ENCODE results near the gene PLEKHJ1.

Gene PLEKHJ1

DNA sequence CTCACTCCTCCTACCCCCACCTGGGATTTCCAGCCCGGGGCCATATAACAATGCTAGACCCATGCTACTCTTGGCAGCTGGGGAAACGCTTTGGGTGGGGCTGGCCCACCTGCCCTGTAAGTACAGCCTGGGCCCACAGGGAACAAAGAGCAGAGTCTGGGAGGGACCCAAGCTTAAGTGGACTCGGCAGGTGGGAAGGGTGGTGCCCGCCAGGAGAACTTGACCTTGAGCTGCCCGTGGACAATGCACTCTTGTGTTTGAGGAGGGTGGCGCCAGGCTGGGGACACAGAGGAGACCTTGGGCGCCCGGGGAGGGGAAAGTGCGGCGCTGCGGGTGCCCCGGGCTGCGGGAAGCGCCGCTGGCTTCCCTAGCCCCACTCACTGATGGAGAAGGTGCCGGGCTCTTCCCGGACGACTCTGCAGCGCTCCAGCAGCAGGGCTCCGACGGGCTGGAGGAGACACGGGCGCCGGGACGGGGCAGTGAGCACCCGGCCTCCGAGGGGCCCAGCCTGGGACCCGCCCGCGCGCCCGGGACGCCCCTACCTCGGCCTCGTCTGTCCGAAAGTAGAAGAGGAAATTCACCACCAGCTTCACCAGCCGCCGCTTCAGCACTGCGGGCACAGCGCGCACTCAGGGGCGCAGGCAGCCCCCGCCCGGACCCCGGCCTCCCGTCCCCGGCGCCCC lies 607 bp downstream of the PLEKHJ1 start:
- DNase-seq (ENCODE audit: low read depth, low spot score), result no peak

DNA sequence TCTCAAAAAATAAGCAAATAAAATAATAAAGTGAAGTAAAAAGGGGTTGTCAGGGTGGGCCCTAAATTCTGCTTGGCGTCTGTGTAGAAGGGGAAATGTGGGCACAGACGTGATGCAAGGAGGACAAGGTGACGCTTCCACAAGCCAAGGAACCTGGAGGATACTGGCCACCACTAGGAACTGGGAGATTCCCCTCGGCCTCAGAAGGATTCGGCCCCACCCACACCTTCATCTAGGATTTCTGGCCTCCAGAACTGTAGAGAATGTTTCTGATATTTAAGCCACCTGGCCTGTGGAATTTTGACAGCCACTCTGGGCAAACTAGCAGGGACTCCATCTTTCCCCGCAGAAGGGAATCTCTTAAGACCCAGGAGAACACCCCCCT lies 1.1 kb downstream of the PLEKHJ1 start:
- DNase-seq (ENCODE audit: low read depth, low spot score), result no peak

DNA sequence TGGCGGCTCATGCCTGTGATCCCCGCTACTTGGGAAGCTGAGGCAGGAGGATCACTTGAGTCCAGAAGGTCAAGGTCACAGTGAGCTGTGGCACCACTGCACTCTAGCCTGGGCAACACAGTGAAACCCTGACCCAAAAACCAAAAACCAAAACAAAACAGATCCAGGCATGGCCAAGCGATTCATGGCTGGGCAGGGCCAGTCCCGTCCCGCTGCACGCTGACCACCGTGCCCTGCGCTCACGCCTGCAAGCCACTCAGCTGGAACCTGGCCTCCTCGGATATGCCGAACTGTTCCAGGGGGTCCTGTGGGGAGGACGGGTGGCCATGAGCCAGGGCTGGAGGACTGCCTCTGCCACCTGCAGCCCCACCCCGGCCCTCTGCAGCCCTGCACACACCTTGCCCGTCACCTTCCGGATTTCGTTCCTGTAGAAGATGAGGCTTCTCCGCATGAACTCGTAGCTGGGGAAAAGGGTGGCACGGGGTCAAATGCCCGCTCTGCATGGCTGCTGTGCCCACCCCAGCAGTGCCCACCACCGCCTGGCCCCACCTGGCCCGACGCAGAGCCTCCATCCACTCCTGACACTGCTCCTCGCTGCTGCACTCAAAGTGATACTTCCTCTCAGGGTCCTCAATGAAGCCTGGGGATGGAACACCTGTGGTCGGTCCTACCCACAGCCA lies 2.4 kb downstream of the PLEKHJ1 start:
- DNase-seq (ENCODE audit: low read depth, low spot score), result no peak

DNA sequence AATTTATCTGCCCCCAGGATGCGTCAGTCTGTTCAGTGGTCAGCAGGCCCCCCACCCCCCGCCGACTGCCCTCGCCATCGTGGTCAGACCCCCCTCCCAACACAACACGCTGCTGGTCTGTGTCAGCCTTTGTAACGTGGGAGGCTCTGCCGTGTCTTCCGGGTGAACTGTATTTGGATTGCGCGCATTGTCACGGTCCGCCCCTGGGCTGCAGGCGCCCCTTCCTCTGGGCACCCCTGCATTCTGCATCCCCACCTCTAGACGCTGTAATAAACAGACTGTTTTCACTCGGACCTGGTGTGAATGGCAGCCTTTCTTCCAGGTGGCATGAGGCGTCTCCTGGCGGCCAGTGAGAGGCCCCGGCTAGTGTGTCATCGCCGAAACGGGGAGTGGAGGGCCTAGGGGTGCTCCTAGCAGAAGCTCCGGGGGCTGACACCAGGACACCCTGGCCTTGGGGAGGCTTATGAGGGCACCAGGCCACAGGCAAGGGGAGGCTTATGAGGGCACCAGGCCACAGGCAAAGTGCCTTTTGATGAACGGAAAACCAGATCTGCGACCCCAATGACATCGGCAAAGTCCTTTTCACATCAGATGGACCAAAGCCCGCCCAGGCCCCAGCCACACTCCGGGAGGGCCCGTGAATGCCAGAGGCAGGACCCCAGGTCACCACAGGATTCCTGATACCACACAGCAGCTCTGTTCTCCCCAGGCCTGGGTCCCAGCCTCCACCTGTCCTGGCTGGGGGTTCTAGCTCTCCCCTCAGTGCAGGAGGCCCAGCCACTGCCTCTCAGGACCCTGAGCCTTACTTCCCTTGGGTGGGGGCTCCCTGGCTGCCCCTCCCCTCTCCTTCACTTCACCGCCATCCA lies 3.6 kb downstream of the PLEKHJ1 start:
- no peak for DNase-seq (ENCODE audit: low read depth, low spot score)

GRCh38 chr19:2231621-2232221 lies 4.4 kb downstream of the PLEKHJ1 start:
- no peak for DNase-seq (ENCODE audit: low read depth, low spot score)

GRCh38 chr19:2230807-2231533 lies 5.2 kb downstream of the PLEKHJ1 start:
- no peak for DNase-seq (ENCODE audit: low read depth, low spot score)

GRCh38 chr19:2230033-2230531 lies 6.0 kb downstream of the PLEKHJ1 start:
- no peak for DNase-seq (ENCODE audit: low read depth, low spot score)

GRCh38 chr19:2229103-2230032 lies 6.8 kb downstream of the PLEKHJ1 start:
- DNase-seq (ENCODE audit: low read depth, low spot score), result no peak

GRCh38 chr19:2228157-2229030 lies 7.7 kb downstream of the PLEKHJ1 start:
- DNase-seq (ENCODE audit: low read depth, low spot score), result no peak

- DNase-seq (ENCODE audit: low read depth, low spot score), result no peak
These were observed 8.5 kb downstream of the PLEKHJ1 start for GRCh38 chr19:2227415-2228156.

GRCh38 chr19:2226840-2227360 lies 9.2 kb downstream of the PLEKHJ1 start:
- DNase-seq (ENCODE audit: low read depth, low spot score), result no peak

DNA sequence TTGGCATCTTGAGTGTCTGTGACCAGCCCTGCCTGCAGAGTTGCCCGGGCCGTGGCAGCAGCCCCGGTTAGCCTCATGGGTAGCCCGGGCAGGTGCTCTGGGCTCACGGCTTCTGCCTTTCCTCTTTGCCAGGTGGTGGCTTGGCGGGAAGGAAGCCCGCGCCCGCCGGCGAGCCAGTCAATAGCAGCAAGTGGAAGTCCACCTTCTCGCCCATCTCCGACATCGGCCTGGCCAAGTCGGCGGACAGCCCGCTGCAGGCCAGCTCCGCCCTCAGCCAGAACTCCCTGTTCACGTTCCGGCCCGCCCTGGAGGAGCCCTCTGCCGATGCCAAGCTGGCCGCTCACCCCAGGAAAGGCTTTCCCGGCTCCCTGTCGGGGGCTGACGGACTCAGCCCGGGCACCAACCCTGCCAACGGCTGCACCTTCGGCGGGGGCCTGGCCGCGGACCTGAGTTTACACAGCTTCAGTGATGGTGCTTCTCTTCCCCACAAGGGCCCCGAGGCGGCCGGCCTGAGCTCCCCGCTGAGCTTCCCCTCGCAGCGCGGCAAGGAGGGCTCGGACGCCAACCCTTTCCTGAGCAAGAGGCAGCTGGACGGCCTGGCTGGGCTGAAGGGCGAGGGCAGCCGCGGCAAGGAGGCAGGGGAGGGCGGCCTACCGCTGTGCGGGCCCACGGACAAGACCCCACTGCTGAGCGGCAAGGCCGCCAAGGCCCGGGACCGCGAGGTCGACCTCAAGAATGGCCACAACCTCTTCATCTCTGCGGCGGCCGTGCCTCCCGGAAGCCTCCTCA lies 9.9 kb downstream of the PLEKHJ1 start:
- DNase-seq (ENCODE audit: low read depth, low spot score), result no peak

- no peak for DNase-seq (ENCODE audit: low read depth, low spot score)
These were observed 10.6 kb downstream of the PLEKHJ1 start for GRCh38 chr19:2225415-2226050.

DNA sequence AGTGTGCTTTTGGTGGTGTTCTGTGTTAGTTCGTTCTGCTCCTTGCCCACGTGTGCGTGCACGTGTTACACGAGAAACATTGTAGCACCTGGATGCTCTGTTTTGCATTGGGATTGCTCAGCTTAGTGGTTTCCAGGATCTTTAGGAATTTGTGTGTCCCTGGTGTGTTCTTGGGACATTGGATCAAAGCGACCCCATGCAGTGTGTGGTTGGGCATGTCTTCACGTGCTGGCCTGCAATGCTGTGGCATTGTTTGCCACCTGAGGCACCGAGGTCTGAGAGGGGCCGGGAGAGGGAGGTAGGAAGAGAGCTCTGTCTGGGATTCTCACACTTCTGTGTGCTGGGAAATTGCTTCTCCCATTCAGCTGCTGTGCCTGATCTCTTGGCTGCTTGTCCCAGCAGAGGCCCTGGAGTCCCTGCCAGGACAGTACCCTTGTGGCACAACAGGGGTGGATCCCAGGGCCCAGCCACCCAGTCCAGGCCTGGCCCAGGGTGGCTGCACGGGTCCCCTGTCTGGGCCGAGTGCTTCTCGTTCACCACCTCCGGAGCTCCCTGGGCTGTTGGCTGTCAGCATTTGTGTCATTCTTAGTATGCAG lies 11.3 kb downstream of the PLEKHJ1 start:
- DNase-seq (ENCODE audit: low read depth, low spot score), result no peak

DNA sequence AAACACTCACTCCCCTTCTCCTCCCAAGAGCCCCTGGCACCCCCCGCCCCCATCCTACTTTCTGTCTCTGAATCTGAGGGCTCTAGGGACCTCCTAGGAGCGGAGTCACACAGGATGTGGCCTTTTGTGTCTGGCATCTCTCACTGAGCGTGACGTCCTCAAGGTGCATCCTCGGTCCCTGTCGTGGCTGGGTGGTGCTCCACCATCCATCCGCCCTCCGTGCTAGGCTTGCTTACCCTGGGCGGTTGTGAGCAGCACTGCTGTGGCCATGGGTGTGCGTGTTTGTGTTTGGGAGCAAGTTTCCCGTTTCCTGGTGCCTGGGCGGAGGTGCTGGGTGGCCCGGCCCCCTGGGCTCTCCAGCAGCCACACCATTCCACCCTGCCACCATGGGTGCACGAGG lies 12.2 kb downstream of the PLEKHJ1 start:
- no peak for DNase-seq (ENCODE audit: low read depth, low spot score)

DNA sequence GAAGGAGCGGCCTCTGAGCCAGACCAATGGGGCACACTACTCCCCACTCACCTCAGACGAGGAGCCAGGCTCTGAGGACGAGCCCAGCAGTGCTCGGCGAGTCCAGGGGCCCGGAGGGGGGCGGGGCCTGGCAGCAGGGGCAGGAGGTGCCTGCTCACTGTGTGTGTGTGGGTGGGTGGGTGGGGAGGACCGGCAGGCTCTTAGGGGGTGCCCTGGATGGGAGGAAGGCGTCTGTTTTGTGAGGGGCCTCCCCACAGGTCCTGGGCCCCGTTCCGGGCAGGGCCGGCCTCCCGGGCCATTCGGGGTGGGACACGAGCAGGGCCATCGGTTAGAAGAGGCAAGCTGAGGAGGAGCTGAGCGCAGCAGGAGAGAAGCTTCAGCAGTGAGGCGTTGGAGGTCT lies 12.7 kb downstream of the PLEKHJ1 start:
- DNase-seq (ENCODE audit: low read depth, low spot score), result no peak

DNA sequence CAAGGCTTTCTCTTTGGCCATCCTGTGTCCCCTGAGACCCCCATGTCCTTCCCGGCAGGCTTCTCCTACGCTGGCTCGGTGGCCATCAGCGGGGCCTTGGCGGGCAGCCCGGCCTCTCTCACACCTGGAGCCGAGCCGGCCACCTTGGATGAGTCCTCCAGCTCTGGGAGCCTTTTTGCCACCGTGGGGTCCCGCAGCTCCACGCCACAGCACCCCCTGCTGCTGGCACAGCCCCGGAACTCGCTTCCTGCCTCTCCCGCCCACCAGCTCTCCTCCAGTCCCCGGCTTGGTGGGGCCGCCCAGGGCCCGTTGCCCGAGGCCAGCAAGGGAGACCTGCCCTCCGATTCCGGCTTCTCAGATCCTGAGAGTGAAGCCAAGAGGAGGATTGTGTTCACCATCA lies 14.2 kb downstream of the PLEKHJ1 start:
- DNase-seq (ENCODE audit: low read depth, low spot score), result no peak

All from activated naive CD8-positive, alpha-beta T cell treated with anti-CD3 and anti-CD28 coated beads, Interleukin-2, amount 50 U/mL, for 16 hours (primary cell).